HG02623 (cell line): ENCODE data around the gene VPS16.
A peak's percentile ranks its signal among the peaks of the same experiment; 100 is the strongest.

Experiments
- ATAC-seq: cut with Tn5 transposase; IDR thresholded peaks from one replicate; pipeline ENCODE4 v1.9.1; 2021; ENCODE audit warnings: moderate library complexity; ENCODE audit not compliant: unreplicated experiment

VPS16 gene

DNA sequence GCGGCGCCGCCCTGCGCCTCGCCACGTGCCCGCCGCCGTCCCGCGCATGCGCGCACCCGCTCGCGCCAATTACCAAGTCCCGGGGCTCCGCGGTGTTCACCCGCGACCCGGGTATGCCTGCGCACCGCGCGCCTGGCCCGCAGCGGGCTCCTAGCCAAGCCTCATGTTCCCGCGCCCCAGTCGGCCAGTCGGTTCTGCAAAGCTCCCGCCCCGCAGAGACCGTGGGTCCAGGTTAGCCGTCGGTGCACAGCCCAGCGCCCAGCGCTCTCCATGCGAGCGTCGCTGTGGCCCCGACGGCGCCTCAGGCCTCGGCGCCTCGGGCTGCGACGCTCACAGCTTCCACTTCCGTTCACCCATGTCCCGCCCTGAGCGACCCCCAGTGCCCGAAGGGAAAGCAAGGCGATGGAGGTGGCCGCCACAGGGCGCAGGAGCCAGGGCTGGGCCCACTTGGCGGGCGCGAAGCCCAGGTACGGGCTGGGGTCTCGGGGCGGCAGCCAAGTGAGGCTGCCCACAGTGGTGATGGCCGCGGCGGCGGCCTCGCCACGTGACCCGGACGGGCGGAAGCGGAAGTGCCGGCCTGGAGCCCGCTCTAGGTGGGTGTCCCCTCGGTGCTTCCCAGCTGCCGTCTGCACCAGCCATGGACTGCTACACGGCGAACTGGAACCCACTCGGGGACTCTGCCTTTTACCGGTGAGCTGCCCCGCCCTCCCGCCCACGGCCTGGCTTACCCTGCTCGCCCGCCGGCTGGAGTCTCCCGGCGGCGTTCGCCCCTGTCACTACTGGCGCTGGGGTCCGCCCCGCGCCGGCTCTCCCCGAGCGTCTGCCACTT, at the start of gene VPS16, which contains the start of gene PCED1A:
TSS of gene VPS16 (plus strand) at position 608 of the 829 bp plus-strand sequence. CDS start at position 638, 30 bp downstream.
TSS of gene PCED1A (minus strand) at position 518 of the 829 bp plus-strand sequence. CDS start 743 bp downstream, outside the sequence.
- peak; percentile 89 for ATAC-seq

- ATAC-seq = no peak
Observed at GRCh38 chr20:2793471-2793870, 47.1 kb upstream of the VPS16 start.

DNA sequence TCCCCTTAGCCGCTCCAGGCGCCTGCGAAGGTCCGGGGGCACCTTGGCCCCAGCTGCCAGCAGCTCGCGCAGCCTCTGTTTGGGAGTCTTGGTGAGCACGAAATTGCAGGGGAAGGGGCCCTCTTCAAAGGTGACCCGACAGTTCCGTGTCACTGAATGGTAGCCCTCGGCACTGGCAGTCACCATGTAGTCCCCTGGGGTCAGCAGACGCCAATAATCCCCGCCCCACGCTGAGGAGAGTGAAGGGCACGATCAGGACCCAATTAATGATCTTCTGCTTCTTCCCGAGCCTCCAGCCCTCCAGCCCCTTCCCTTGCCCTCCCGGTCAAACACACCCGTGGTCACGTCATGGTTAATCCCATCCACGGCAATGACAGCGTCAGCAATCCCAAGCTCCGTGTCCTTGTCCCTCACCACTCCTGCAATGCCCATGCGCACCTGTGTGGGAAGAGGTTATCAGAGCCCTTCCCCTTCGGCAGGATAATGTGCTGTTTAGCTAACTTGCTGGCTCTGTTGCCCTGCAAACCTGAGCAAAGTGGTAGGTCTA, 46.3 kb upstream of the VPS16 start:
- ATAC-seq = no peak

GRCh38 chr20:2794866-2795447, 45.6 kb upstream of the VPS16 start:
- ATAC-seq = no peak

GRCh38 chr20:2795451-2795850, 45.1 kb upstream of the VPS16 start:
- ATAC-seq = no peak

- ATAC-seq = no peak
Observed at GRCh38 chr20:2796011-2796660, 44.4 kb upstream of the VPS16 start.

GRCh38 chr20:2797136-2797983, 43.2 kb upstream of the VPS16 start:
- no peak for ATAC-seq

DNA sequence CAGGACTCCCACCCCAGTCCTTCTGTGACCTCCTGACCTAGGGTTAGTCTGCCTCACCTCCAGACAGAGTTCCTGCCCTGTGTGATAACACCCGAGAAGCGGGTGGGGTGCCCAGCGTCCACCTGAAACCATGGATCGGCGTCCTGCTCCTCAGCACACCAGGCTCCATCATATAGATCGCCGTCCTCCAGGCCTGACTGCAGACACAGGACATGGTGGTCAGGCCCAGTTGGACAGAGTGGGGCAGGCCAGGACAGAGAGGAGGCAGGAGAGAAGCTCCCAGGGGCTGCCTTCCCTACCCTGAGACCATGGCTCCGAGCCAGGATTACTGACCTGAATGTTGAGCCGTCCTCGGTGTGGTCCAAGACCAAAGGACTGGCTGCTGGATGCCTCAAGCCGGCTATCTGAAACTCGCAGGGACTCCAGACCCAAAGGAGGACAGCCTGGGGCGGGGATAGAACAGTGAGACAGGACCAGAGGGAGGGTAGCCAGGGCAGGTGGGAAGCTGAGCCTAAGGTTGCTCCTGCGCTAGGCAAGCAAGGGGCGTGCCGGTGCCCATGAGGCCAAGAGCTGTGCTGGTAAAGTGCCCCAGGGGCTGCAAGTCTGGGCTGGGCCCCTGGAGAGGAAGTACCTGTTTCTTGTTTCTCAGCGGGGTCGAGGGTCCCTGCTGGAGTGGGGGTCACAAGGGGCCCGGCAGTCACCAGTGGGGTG, 42.3 kb upstream of the VPS16 start:
- no peak for ATAC-seq

- ATAC-seq = no peak
Observed at GRCh38 chr20:2798814-2799213, 41.7 kb upstream of the VPS16 start.

DNA sequence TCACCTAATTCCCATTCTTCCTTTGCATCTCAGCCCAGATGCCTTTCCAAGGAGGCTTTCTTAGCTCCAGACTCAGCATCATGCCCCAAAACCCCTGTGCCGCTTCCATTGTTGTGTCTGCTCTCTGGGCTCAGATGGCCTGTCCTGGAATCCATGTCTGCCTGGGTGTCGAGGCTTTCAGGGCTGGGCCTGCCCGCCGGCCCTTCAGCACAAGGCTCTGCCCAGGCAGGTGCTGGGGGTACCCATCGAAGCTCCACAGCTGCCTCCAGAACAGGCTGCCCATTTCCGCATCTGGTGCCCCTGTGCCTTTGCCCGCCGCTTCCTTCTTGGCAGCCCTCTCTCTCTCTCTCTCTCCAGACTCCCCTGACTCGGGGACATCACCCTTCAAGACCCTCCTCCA, 41.3 kb upstream of the VPS16 start:
- no peak for ATAC-seq

DNA sequence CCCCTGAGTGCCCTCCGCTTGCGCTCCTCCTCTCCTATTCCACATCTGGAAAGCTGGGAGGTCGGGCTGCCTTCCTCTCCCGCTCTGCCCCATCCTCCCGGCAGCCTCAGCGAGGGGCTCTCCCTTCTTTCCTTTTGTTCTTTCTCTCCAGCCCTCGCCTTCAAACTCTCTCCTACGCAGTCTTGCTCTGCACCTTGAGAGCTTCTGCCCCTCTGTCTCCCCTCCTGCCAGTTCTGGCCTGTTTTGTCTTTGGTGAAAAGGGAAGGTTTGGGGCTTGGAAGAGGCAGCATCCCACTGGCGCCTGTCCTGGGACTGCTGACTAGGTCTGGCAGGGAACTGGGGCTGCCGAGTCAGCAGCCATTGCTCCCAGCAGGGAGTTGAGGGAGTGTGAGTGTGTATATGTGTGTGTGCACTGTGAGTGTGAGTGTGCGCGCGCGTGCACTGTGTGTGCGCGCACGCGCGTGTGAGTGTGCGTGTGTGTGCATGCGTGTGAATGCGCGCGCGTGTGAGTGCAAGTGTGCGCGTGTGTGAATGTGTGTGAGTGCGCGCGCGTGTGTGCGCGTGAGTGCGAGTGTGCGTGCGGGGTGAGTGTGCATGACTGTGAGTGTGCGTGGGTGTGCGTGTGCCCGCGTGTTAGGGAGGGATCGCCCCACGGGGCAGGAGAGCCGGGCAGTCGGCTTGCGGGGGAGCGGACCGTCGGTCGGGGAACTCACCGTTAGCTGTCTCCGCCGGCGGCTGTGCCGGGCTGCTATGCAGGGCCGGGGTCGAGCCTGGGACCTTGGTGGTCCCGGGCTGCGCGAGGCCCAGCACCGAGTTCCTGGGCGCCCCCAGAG, 40.6 kb upstream of the VPS16 start:
- ATAC-seq = no peak

- no peak for ATAC-seq
Observed at GRCh38 chr20:2800521-2801285, 39.8 kb upstream of the VPS16 start, which contains the start of gene CPXM1. Gene CPXM1 (minus strand): TSS chr20:2800627. CDS start chr20:2800572, 55 bp downstream.

DNA sequence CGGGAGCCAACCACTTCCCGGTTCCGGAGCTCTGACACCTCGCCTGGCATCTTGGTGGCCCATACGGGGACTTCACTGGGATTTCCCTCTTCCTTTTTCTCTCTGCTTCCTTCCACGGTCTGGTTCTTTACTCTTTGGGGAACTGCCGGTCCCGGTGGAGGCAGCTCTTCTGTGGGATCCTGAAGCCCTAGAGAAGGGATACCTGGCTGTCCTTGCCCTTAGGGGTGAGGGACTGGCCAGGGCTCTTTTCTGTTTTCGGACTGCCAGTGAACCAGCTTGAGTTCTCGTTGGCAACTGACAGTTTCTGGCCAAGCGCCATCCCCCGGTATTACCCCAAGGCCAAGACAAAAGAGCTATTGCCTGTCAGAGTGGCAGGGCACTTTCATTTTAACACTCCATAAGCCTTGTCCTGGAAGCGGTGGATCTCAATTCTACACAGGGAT, 39.2 kb upstream of the VPS16 start:
- ATAC-seq = no peak

DNA sequence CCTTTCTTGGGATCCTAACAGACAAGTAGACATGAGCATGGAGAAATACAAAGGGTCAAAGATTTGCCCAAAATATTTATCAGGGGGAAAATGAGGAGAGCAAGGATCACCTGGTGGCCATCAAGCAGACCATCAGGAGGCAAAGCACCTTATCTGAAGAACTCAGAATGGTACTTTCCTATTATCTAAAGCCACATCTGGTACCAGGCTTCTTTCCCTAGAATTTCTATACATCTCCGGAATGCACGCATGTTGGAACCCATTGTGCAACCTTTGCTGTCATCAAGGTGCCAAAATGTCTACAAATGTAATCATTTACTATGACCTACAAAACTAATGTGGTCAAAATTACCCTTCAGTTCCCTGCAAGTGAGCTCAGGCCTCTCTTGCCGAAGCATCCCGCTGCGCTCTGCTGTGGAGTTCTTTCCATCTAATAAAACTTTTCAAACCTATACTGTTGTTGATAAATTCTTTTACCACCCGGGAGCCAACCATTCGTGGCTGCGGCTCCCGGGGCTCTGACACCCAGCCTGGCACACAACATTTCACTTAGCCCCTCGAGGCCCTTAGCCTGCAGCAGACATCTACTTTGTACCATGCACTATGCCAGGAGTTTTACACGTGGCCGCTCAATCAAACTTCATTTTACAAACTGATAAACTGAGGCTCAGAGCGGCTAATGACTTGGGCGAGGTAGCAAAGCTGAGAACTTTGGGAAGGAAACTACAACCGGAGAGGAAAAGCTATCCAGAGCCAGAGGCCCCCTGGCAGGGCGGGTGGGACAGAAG, 36.3 kb upstream of the VPS16 start:
- ATAC-seq = no peak

DNA sequence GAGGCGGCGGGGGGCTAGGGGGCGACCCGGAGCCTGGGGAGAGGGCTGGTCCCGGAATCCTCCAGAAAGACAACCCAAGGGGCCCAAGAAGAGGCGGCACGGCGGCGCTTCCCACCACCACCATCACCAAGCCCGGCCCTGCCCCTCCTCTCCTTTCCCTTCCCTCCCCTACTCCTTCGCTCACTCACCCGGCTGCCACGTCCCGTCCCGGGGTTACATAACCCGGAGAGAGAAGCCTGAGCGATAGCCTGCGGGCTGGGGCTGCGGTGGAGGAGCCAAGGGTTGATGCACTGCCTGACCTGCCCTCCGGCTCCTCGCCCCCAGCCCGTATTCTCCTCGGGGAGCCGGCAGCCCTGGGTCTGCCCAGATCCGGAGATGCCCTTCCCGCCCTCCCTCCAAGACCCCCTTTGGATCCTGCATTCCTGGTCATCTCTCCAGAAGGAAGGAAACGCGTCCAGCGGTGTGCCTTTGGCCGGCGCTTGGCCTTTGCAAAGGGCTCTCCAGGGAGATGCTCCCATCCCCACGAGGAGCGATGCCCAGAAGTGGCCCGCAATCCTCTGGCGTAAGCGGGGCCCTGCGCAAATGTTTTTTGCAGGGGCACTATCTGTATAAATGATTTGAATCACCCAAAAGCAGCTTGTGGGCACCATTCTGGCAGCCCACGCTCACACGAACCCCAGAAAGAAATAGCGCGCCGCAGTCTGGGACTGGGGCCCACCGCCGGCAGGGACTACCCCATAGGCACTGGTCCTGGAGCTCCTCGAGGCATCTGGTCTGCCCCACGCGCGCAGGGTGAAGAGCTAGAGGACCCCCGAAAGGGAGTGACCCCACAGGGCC, 35.5 kb upstream of the VPS16 start:
- ATAC-seq = no peak

- no peak for ATAC-seq
Observed at GRCh38 chr20:2805689-2806350, 34.7 kb upstream of the VPS16 start.
